NK-92 (cell line): ENCODE measurements around the gene PDE7B.

Experiments
- DNase-seq: peaks from one replicate; lab custom pipeline; 2025; ENCODE audit not compliant: unreplicated experiment; lab: John Stamatoyannopoulos, UW

Gene PDE7B

GRCh38 chr6:135884136-135884535 is 32.6 kb downstream of the PDE7B start:
- DNase-seq, result no peak

- DNase-seq, result no peak
Measured at GRCh38 chr6:135887069-135887468, 35.6 kb downstream of the PDE7B start.

- DNase-seq, result no peak
Measured at GRCh38 chr6:135888818-135889217, 37.3 kb downstream of the PDE7B start.

- no peak for DNase-seq
Measured at GRCh38 chr6:135890876-135891275, 39.4 kb downstream of the PDE7B start.

GRCh38 chr6:135891710-135892109 is 40.2 kb downstream of the PDE7B start:
- no peak for DNase-seq

GRCh38 chr6:135895231-135895911 is 43.9 kb downstream of the PDE7B start:
- no peak for DNase-seq

DNA sequence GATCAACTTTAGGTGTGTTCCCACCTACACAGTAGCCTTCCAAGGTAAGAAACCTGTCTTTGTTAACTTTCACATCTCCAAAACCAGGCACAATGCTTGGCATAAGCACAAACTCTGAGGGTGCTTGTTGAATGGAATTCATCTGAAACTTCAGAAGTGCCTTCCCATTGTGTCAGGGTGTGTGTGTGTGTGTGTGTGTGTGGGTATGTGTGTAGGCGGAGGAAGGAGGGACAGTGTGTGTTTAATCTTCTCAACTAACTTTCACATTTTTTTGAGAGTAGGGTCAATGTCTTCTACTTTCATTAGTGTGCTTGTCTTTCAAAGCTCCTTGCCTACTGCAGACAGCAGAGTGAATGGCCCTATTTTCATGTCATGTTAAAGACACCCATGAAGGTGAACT is 45.6 kb downstream of the PDE7B start:
- DNase-seq, result no peak

DNA sequence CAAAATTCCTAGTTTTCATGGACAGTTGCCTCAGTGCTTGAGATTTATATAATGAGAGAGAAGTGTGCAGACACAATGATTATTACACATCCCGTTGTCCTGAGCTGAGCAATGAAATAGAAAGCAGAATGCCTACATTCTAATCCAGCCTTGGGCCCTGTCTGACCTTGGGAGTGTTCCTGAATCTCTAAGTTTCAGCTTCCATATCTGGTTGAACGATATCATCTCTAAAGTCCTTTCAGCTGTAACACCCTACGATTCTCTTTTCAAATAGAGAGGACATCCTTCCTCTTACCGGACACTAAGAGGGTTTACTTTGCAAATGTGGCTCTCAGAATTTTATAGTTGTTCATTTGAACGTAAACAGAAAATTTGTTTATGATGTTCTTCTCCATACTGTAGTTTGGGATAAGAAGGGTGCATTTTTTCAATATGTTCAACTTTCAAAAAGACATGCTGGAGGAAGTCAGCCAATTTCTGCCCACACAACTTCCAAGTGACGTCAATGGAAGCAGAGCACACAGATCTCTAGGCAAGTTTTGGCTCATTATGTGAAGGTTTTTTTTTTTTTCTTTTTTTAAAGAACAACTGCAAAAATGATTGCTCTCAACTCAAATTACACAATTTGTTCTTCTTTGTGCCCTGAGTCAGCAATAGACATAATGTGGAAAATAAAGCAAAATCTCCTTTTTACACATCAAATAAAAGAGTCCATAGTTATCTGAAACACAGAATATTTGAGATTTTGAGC is 50.4 kb downstream of the PDE7B start:
- no peak for DNase-seq

DNA sequence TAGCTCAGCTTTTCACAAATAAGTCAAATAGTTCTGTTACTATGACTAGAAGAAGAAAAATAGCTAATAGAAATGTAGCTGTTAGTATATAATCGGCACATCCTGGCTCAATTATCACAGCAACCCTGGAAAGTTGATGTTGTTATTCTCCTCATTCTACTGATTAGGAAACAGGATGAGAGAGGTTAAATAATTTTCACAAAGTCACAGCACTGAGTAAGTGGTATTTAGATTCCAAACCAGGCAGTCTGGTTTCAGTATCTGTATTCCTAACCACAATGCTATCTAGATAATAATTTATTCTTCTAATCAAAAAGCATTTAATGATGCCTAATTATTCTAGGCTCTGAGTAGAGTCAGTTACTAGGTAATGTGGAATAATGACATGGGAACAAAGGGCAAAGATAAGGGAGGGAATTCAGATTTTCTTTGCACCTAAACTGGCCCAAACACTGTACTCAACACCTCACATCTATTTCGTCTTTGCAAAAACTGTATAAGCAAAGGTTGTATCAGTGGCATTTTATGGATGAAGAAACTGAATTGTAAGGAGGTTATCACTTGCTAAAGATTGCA is 51.3 kb downstream of the PDE7B start:
- DNase-seq, result no peak

GRCh38 chr6:135904666-135905065 is 53.2 kb downstream of the PDE7B start:
- no peak for DNase-seq

- DNase-seq, result no peak
Measured at GRCh38 chr6:135905604-135906300, 54.3 kb downstream of the PDE7B start.

GRCh38 chr6:135906542-135906941 is 55.0 kb downstream of the PDE7B start:
- DNase-seq, result no peak

DNA sequence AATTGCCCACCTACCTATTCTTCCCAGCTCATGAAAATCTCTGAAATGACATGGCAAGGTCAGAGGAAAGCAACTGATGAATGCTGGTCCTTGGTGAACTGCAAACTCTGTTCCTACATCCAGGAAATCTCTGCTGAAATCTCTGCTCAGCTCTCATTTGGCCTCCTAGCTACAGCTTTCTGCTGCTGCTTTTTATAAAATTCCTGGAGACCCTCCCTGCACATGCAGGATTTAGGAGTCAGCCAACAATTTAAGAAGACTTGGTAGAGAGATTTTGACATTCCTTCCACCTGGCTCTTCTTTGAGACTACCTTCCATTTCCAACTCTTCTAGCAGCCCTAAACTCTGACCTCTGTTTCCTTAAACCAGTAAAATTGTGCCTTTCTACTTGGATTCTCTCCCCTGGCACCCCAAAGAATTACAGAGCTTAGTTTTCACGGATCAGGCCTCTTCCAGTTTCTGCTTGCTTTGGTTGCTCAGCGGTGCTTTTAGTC is 55.5 kb downstream of the PDE7B start:
- no peak for DNase-seq

- no peak for DNase-seq
Measured at GRCh38 chr6:135909737-135910387, 58.4 kb downstream of the PDE7B start.

DNA sequence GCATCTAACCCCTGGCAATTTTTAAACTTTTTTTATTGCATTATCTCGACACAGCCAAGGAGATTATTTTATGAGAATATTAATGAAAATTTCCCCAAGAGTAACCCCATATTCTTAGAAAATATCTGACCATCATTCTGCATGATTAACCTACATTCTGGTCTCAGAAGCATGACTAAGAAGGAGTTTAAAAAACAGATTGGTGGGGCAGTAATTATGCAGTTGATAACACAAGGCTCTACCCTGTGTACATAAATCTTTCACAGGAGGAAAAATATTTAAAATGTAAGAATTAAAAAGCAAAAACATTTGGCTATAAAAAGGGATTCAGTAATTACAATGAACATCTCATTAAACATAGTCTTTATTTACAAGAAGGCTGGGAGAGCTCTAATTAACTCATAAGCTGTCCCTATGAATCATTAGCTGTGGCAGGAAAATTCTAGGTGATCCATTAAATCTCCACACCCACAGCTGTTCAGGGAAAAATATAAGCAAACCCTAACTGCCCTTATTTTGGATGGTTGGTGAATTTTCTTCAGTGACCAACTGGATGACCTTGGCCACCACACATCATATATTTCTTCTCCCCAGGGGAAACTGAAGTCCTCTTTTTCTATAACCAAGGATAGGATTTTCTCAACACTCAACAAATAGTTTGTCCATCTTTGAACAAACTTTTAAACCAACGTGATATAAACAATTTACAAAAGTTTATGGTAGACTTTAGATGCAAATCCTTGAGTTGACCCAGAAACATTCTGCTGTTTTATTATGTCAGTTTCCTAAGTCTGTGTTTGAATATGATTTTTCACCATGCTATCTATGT is 59.5 kb downstream of the PDE7B start:
- DNase-seq, result no peak

GRCh38 chr6:135913785-135914184 is 62.3 kb downstream of the PDE7B start:
- no peak for DNase-seq

DNA sequence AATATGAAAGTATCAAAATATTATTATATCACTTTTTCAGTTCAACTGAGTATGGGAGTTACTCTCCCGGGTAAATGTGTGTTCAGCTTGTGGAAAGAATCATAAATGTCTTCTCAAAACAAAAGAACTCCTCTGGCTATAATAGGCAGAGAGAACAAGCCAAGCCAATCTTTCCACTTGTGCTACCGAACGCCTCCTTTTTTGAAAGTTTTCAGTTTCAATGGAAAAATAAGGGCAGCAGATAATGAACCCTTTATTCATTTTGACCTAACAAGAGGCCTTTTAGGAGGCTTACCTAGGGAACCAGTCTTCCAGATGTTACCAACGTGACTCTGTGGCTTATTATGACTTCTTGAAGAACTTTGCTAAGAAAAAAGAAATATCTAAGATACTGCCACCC is 67.5 kb downstream of the PDE7B start:
- no peak for DNase-seq

GRCh38 chr6:135920689-135921088 is 69.2 kb downstream of the PDE7B start:
- DNase-seq, result no peak

- DNase-seq, result no peak
Measured at GRCh38 chr6:135921188-135921587, 69.7 kb downstream of the PDE7B start.

- DNase-seq, result no peak
Measured at GRCh38 chr6:135922174-135922573, 70.7 kb downstream of the PDE7B start.
